ELF-1 (cell line): ENCODE results near the gene ATP1A1.

ENCODE experiments used
- DNase-seq: peaks from one replicate; pipeline ENCODE4 v3.0.0-alpha.2; 2016; ENCODE audit warnings: low read depth, low spot score

ATP1A1 gene

GRCh38 chr1:116345011-116345410, 28.0 kb upstream of the ATP1A1 start:
- DNase-seq: no peak

GRCh38 chr1:116345843-116346242, 27.2 kb upstream of the ATP1A1 start:
- DNase-seq: peak; percentile 19

- DNase-seq: no peak
These were observed 25.9 kb upstream of the ATP1A1 start for GRCh38 chr1:116346943-116347673.

- DNase-seq: no peak
These were observed 25.3 kb upstream of the ATP1A1 start for GRCh38 chr1:116347696-116348095.

- DNase-seq: no peak
These were observed 22.9 kb upstream of the ATP1A1 start for GRCh38 chr1:116350097-116350645.

- DNase-seq: no peak
These were observed 21.1 kb upstream of the ATP1A1 start for GRCh38 chr1:116351914-116352313.

- no peak for DNase-seq
These were observed 20.7 kb upstream of the ATP1A1 start for GRCh38 chr1:116352349-116352813.

GRCh38 chr1:116353155-116353554, 19.9 kb upstream of the ATP1A1 start:
- DNase-seq: no peak

GRCh38 chr1:116356067-116356466, 17.0 kb upstream of the ATP1A1 start:
- DNase-seq: no peak

GRCh38 chr1:116356673-116357072, 16.4 kb upstream of the ATP1A1 start:
- DNase-seq: no peak

GRCh38 chr1:116357487-116357886, 15.6 kb upstream of the ATP1A1 start:
- no peak for DNase-seq

GRCh38 chr1:116359060-116359830, 13.8 kb upstream of the ATP1A1 start:
- no peak for DNase-seq

GRCh38 chr1:116359871-116360270, 13.2 kb upstream of the ATP1A1 start:
- DNase-seq: no peak

- no peak for DNase-seq
These were observed 12.4 kb upstream of the ATP1A1 start for GRCh38 chr1:116360429-116361173.

- no peak for DNase-seq
These were observed 11.4 kb upstream of the ATP1A1 start for GRCh38 chr1:116361648-116362047.

GRCh38 chr1:116362050-116362449, 11.0 kb upstream of the ATP1A1 start:
- DNase-seq: no peak

GRCh38 chr1:116365353-116365780, 7.7 kb upstream of the ATP1A1 start:
- DNase-seq: no peak

GRCh38 chr1:116365857-116366256, 7.2 kb upstream of the ATP1A1 start:
- DNase-seq: no peak

- DNase-seq: no peak
These were observed 5.6 kb upstream of the ATP1A1 start for GRCh38 chr1:116367256-116367945.

- no peak for DNase-seq
These were observed 4.8 kb upstream of the ATP1A1 start for GRCh38 chr1:116368241-116368640.

GRCh38 chr1:116370181-116370580, 2.9 kb upstream of the ATP1A1 start:
- DNase-seq: no peak
